Upper lobe of left lung (tissue), 4 donors: ENCODE measurements around the gene YJEFN3.

ENCODE experiments used
- CTCF ChIP-seq, 6 experiments: fragments of 450-650 bp in 4 of 6; fragments of 200-600 bp in 2 of 6; sonication (generic) in 2 of 6; IDR thresholded peaks; one replicate each; pipeline ENCODE4 v1.5.1; 2016 to 2019; ENCODE audit warnings: antibody characterized with exemption in 6 of 6
- POLR2A ChIP-seq, 4 donors: fragments of 450-650 bp; IDR thresholded peaks; one replicate each; pipeline ENCODE4 v1.5.1; 2016 to 2017; ENCODE audit warnings: antibody characterized with exemption in 4 of 4, mild to moderate bottlenecking in 2 of 4
- POLR2AphosphoS5 ChIP-seq, 2 donors: sonication (generic); formaldehyde crosslinking; IDR thresholded peaks; one replicate each; pipeline ENCODE4 v1.5.1; 2017; ENCODE audit warnings: antibody characterized with exemption in 2 of 2

GRCh38 chr19:19505669-19506326 lies 22.9 kb upstream of the YJEFN3 start:
- TF ChIP-seq POLR2A (IDR thresholded peaks at IDR 0.05), result no peak
- no peak for TF ChIP-seq CTCF (IDR thresholded peaks at IDR 0.05)
- no peak for TF ChIP-seq POLR2AphosphoS5 (IDR thresholded peaks at IDR 0.05)
